Lower leg skin (tissue), 3 donors: ENCODE data around the gene GRIN2A.

Experiments
- POLR2A ChIP-seq, 2 donors: fragments of 450-650 bp; IDR thresholded peaks; one replicate each; pipeline ENCODE4 v1.6.1; 2016 to 2017; ENCODE audit warnings: antibody characterized with exemption in 2 of 2, mild to moderate bottlenecking in 1 of 2, moderate library complexity in 1 of 2
- TF ChIP-seq, protein P1 (sequence below), 3 donors: fragments of 450-650 bp; IDR thresholded peaks; one replicate each; pipeline ENCODE4 v1.5.1; 2016; ENCODE audit warnings: antibody characterized with exemption in 3 of 3, mild to moderate bottlenecking in 3 of 3, moderate library complexity in 2 of 3

DNA sequence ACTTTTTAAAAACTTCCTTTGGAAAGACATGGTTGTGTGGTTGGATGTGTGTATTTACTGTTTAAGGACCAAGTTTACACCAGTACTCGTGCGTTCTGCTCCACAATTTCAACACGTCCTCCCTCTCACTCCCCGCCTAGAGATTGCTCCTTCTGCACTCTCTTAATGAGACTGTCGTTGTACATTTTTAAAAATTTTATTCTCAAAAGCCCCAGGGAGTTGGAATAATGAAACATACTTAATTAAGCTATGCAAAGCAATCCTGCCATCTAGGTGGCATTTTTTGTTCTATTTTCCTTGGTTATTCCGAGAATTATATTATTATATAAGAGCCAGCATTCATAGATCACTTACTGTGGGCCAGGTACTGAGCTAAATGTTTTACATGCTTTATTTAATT lies 264.5 kb downstream of the GRIN2A start:
- TF ChIP-seq, protein P1, sequence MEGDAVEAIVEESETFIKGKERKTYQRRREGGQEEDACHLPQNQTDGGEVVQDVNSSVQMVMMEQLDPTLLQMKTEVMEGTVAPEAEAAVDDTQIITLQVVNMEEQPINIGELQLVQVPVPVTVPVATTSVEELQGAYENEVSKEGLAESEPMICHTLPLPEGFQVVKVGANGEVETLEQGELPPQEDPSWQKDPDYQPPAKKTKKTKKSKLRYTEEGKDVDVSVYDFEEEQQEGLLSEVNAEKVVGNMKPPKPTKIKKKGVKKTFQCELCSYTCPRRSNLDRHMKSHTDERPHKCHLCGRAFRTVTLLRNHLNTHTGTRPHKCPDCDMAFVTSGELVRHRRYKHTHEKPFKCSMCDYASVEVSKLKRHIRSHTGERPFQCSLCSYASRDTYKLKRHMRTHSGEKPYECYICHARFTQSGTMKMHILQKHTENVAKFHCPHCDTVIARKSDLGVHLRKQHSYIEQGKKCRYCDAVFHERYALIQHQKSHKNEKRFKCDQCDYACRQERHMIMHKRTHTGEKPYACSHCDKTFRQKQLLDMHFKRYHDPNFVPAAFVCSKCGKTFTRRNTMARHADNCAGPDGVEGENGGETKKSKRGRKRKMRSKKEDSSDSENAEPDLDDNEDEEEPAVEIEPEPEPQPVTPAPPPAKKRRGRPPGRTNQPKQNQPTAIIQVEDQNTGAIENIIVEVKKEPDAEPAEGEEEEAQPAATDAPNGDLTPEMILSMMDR (IDR thresholded peaks at IDR 0.05), result no peak
- TF ChIP-seq POLR2A (IDR thresholded peaks at IDR 0.05), result no peak
